ENCODE measurements around the gene CLDN14. TPM values are rescaled to one million over a fixed set of nuclear protein-coding genes. Genes with fewer than 3 reads are reported as not detected.

The CLDN14 gene
- total RNA-seq, 4 donors from 2014 or later = not detected

DNA sequence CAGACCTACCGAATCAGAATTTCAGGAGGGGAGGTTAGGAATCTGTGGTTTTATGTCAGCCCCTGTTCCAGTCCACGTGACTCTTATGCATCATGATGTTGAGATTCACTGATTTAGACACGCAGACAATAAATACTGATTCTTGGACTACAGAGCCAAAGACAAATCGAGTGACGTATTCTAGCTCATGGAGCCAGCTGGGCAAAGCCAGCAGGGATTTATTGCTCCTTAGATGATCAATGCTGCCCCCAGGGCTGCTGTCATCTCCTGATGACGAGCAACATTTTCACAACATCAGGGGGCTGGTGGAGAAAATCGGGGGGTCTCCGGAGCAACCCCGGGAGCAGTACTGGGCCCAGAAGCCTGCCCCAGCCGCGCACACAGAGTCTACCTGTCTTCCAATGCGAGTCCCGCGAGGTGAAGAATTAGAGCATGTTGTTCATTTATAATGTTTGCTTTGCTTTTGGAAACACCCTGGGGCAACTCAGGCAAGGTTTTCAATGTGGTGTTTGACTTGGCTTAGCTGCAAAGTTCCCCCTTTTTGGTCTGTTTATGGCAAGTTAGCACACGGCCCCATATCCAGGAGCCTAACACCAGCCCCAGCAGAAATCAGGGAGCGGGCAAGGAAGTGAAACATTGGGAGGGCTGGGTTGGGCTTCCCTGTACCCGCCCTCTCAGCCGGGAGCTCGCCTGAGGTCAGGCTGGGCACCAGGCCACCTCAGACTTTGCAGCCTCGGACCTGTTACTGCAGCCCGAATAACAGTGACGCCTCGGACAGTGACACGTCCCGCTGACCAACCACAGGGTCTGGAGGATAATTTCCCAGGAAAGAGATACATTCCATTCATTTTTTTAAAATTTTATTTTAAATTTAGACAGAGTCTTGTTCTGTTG, 19.9 kb upstream of the CLDN14 start:
- no peaks in the 10 kb centered on the region for H3K9me3 ChIP-seq
- peaks cover 0 to 8% (median 0%) of the 10 kb centered on the region in 4 donors for H3K27me3 ChIP-seq
- WGBS = 79% methylated on average over 20 of the region's 25 CpGs
- intact Hi-C loops (cut with DNase I) = no loop called here
- no peaks in the 10 kb centered on the region for H3K36me3 ChIP-seq
- no peaks in the 10 kb centered on the region for H3K4me1 ChIP-seq
- H3K4me3 ChIP-seq = no peak overlapping the region
- TF ChIP-seq POLR2A (IDR thresholded peaks at IDR 0.05; ENCODE audit: low read depth) = no peak
- TF ChIP-seq POLR2AphosphoS5 (IDR thresholded peaks at IDR 0.05) = no peak
- no peak for TF ChIP-seq EP300 (IDR thresholded peaks at IDR 0.05)
- TF ChIP-seq, protein P1, sequence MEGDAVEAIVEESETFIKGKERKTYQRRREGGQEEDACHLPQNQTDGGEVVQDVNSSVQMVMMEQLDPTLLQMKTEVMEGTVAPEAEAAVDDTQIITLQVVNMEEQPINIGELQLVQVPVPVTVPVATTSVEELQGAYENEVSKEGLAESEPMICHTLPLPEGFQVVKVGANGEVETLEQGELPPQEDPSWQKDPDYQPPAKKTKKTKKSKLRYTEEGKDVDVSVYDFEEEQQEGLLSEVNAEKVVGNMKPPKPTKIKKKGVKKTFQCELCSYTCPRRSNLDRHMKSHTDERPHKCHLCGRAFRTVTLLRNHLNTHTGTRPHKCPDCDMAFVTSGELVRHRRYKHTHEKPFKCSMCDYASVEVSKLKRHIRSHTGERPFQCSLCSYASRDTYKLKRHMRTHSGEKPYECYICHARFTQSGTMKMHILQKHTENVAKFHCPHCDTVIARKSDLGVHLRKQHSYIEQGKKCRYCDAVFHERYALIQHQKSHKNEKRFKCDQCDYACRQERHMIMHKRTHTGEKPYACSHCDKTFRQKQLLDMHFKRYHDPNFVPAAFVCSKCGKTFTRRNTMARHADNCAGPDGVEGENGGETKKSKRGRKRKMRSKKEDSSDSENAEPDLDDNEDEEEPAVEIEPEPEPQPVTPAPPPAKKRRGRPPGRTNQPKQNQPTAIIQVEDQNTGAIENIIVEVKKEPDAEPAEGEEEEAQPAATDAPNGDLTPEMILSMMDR (IDR thresholded peaks at IDR 0.05) = no peak
- no peak for DNase-seq (ENCODE audit: extremely low spot score)
- no peak overlapping the region for H3K27ac ChIP-seq (replicated peaks in 1 of 4)

DNA sequence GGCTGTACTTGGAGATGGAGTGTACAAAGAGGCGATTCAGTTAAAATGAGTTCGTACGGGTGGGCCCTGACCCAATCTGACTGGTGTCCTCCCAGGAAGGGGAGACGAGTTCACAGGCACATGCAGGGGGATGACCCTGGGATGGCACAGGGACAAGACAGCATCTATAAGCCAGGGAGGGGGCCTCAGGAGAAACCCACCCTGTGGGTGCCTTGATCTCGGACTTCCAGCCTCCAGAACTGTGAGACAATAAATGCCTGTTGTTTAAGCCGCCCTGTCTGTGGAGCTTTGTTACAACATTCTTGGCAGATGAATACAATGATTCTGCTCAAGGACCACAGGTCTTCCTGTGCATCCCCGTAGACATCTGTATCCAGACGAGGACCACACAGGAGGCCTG, 14.6 kb upstream of the CLDN14 start:
- H3K27ac ChIP-seq (replicated peaks in 1 of 4) = no peak overlapping the region
- TF ChIP-seq, protein P1 (IDR thresholded peaks at IDR 0.05) = no peak
- TF ChIP-seq EP300 (IDR thresholded peaks at IDR 0.05) (no peak), POLR2AphosphoS5 (IDR thresholded peaks at IDR 0.05) (no peak), POLR2A (IDR thresholded peaks at IDR 0.05; ENCODE audit: low read depth) (no peak)
- DNase-seq (ENCODE audit: extremely low spot score) = no peak
- no peaks in the 10 kb centered on the region for H3K36me3 ChIP-seq
- H3K4me1 ChIP-seq = no peaks in the 10 kb centered on the region
- H3K27me3 ChIP-seq = peaks cover 0 to 30% (median 0%) of the 10 kb centered on the region in 4 donors
- no peaks in the 10 kb centered on the region for H3K9me3 ChIP-seq
- no peak overlapping the region for H3K4me3 ChIP-seq
- intact Hi-C loops (cut with DNase I) = no loop called here
- WGBS = 80% methylated on average over 5 of the region's 8 CpGs

DNA sequence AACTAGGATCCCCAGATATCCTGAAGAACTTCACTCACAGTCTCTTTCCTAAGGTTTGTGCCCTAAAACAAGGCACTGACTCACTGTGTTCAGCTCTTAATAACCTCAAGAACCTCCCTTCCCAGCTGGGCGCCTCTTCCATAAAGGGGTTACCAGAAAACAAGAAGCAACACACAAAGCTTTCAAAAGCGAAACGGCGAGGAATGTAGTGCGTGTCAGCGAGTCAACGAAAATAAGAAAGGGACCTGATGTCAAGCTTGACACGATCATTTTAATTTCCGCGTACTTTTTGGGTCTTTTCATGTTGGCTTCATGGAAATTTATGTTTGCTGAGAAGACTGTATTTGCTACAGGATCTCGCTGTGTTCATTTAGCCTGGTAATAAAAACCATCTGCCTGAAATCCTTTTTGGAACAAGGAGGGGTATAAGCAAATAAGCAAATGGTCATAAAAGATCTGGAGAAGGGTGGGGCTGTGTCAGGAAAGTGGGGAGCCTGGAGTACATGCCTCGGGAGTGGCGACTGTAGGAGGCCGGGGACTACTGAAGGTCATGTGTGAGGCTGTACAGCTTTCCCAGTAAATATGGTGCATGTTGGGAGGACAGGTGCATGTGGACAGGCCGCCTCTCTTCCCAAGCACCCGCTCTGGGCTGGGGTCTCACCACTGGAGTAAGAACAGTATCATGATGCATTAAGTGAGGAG, 11.4 kb upstream of the CLDN14 start:
- TF ChIP-seq EP300 (IDR thresholded peaks at IDR 0.05) (no peak), POLR2AphosphoS5 (IDR thresholded peaks at IDR 0.05) (no peak), POLR2A (IDR thresholded peaks at IDR 0.05; ENCODE audit: low read depth) (no peak)
- TF ChIP-seq, protein P1 (IDR thresholded peaks at IDR 0.05) = no peak
- no peaks in the 10 kb centered on the region for H3K9me3 ChIP-seq
- peaks cover 0 to 22% (median 0%) of the 10 kb centered on the region in 4 donors for H3K27me3 ChIP-seq
- no peak overlapping the region for H3K27ac ChIP-seq (replicated peaks in 1 of 4)
- no peaks in the 10 kb centered on the region for H3K36me3 ChIP-seq
- 92% methylated on average over 16 of the region's 16 CpGs for WGBS
- no peak for DNase-seq (ENCODE audit: extremely low spot score)
- H3K4me1 ChIP-seq = no peaks in the 10 kb centered on the region
- no peak overlapping the region for H3K4me3 ChIP-seq
- intact Hi-C loops (cut with DNase I) = no loop called here

DNA sequence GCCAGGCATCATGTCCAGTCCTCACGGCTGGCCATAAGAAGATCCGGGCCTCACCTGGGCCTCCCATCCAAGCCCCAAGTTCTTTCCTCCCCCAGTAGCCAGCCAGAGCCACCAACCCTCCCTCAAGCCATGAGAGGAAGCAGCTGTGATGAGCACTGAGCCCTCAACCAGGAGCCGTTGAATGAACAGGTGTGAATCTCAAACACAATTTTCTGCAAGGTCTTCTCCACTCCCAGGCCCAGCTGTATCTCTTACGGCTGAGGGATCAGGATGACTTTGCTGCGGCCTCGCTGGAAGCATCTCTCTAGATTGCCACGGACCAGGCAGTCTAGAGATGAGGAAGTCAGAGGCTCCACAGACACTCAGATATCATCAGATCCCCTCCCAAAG, 9.8 kb upstream of the CLDN14 start:
- intact Hi-C loops (cut with DNase I) = no loop called here
- H3K36me3 ChIP-seq = no peaks in the 10 kb centered on the region
- H3K4me3 ChIP-seq = no peak overlapping the region
- H3K4me1 ChIP-seq = no peaks in the 10 kb centered on the region
- no peak overlapping the region for H3K27ac ChIP-seq (replicated peaks in 1 of 4)
- H3K27me3 ChIP-seq = peaks cover 0 to 22% (median 0%) of the 10 kb centered on the region in 4 donors
- no peak for DNase-seq (ENCODE audit: extremely low spot score)
- TF ChIP-seq POLR2AphosphoS5 (IDR thresholded peaks at IDR 0.05) (no peak), EP300 (IDR thresholded peaks at IDR 0.05) (no peak), POLR2A (IDR thresholded peaks at IDR 0.05; ENCODE audit: low read depth) (no peak)
- TF ChIP-seq, protein P1 (IDR thresholded peaks at IDR 0.05) = no peak
- WGBS = 89% methylated on average over 4 of the region's 7 CpGs
- H3K9me3 ChIP-seq = no peaks in the 10 kb centered on the region

All from esophagus muscularis mucosa (tissue), 4 donors.